IMR-90 (cell line): ENCODE results near the gene LRP1B.

Source experiments
- CTCF ChIP-seq: conservative IDR thresholded peaks from 2 replicates; pipeline ENCODE4 v1.5.1; 2012; ENCODE audit warnings: mild to moderate bottlenecking, low read depth, low read length, improper control_type of control experiment
- RFX5 ChIP-seq: IDR thresholded peaks from 2 replicates; pipeline ENCODE4 v1.8.0; 2012; ENCODE audit warnings: low read depth, mild to moderate bottlenecking, low read length, moderate library complexity

- TF ChIP-seq CTCF (no peak), RFX5 (no peak)
These were observed 19.6 kb upstream of the LRP1B start for GRCh38 chr2:142150453-142150852.
